Measurements from ENCODE around the gene PDZRN4.

DNA sequence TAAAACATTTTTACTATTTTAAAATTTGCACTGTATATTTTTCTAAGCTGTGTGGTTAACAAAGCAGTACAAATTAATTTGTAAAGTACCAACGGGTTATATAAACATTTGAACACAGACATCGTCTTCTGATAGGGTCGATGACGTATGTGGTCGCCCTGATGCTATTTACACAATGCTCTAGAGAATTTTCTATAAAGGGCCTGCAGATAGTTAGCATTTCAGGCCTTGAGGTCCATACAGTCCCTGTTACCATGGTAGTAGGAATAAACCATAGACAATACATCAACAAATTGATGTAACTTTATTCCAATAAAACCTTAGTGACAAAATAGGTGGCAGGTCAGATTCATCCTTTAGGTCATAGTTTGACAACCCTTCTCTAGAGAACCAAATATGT, 25.7 kb upstream of the PDZRN4 start:
- TF ChIP-seq, protein P1, sequence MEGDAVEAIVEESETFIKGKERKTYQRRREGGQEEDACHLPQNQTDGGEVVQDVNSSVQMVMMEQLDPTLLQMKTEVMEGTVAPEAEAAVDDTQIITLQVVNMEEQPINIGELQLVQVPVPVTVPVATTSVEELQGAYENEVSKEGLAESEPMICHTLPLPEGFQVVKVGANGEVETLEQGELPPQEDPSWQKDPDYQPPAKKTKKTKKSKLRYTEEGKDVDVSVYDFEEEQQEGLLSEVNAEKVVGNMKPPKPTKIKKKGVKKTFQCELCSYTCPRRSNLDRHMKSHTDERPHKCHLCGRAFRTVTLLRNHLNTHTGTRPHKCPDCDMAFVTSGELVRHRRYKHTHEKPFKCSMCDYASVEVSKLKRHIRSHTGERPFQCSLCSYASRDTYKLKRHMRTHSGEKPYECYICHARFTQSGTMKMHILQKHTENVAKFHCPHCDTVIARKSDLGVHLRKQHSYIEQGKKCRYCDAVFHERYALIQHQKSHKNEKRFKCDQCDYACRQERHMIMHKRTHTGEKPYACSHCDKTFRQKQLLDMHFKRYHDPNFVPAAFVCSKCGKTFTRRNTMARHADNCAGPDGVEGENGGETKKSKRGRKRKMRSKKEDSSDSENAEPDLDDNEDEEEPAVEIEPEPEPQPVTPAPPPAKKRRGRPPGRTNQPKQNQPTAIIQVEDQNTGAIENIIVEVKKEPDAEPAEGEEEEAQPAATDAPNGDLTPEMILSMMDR (IDR thresholded peaks at IDR 0.05 in 8 of 11, conservative IDR thresholded peaks at IDR 0.05 in 3 of 11), result no peak
- TF ChIP-seq POLR2AphosphoS5 (IDR thresholded peaks at IDR 0.05), result no peak
- no peak for TF ChIP-seq POLR2A (IDR thresholded peaks at IDR 0.05)

Data from spleen (tissue), 7 donors.